ENCODE results near the gene TSPAN15.
"Not testable (repeated sequence)": the region's sequence is repeated elsewhere in the genome, so short reads cannot be mapped to it uniquely, and the experiment has no call there.

Gene TSPAN15

GRCh38 chr10:69467928-69468750 lies 16.9 kb downstream of the TSPAN15 start:
- FAIRE-seq, result no peak

- FAIRE-seq, result no peak
Observed at GRCh38 chr10:69468751-69469089, 17.5 kb downstream of the TSPAN15 start.

- no peak for FAIRE-seq
Observed at GRCh38 chr10:69469976-69470375, 18.7 kb downstream of the TSPAN15 start.

GRCh38 chr10:69470463-69471384 lies 19.5 kb downstream of the TSPAN15 start:
- FAIRE-seq, result no peak

- no peak for FAIRE-seq
Observed at GRCh38 chr10:69472142-69472541, 20.9 kb downstream of the TSPAN15 start.

GRCh38 chr10:69472544-69472943 lies 21.3 kb downstream of the TSPAN15 start:
- no peak for FAIRE-seq

GRCh38 chr10:69473304-69473990 lies 22.2 kb downstream of the TSPAN15 start:
- FAIRE-seq, result no peak

GRCh38 chr10:69474742-69475432 lies 23.6 kb downstream of the TSPAN15 start:
- no peak for FAIRE-seq

- no peak for FAIRE-seq
Observed at GRCh38 chr10:69475433-69475830, 24.2 kb downstream of the TSPAN15 start.

GRCh38 chr10:69477968-69478597 lies 26.8 kb downstream of the TSPAN15 start:
- no peak for FAIRE-seq

GRCh38 chr10:69479240-69480067 lies 28.2 kb downstream of the TSPAN15 start:
- no peak for FAIRE-seq

- FAIRE-seq, result no peak
Observed at GRCh38 chr10:69480068-69480412, 28.8 kb downstream of the TSPAN15 start.

- FAIRE-seq, result no peak
Observed at GRCh38 chr10:69481305-69481704, 30.0 kb downstream of the TSPAN15 start.

- no peak for FAIRE-seq
Observed at GRCh38 chr10:69481811-69482524, 30.7 kb downstream of the TSPAN15 start.

GRCh38 chr10:69483963-69484362 lies 32.7 kb downstream of the TSPAN15 start:
- FAIRE-seq, result no peak

GRCh38 chr10:69484736-69485135 lies 33.5 kb downstream of the TSPAN15 start:
- FAIRE-seq, result no peak

GRCh38 chr10:69486922-69487730 lies 35.9 kb downstream of the TSPAN15 start:
- FAIRE-seq, result no peak

- FAIRE-seq, result not testable (repeated sequence)
Observed at GRCh38 chr10:69488149-69488844, 37.0 kb downstream of the TSPAN15 start.

GRCh38 chr10:69488856-69489255 lies 37.6 kb downstream of the TSPAN15 start:
- FAIRE-seq, result not testable (repeated sequence)

Measured in colon (tissue), 2 donors.